Kidney epithelial cell (primary cell): ENCODE measurements around the gene ITGB8. TPM values are rescaled to one million over a fixed set of nuclear protein-coding genes. Genes with fewer than 3 reads are reported as not detected.

Source experiments
- DNase-seq: peaks from one replicate; pipeline ENCODE4 v3.0.0-alpha.2; 2010; ENCODE audit warnings: low read depth
- H3K27me3 ChIP-seq: 2 replicates; pipeline ENCODE4 v1.6.0; 2011; ENCODE audit warnings: low read length; ENCODE audit not compliant: control insufficient read depth, insufficient read depth
- H3K36me3 ChIP-seq: 2 replicates; pipeline ENCODE4 v1.5.1; 2011; ENCODE audit warnings: low read length; ENCODE audit not compliant: control insufficient read depth, insufficient read depth
- H3K4me3 ChIP-seq: 2 replicates; pipeline ENCODE4 v1.5.1; 2011; ENCODE audit warnings: low read depth, mild to moderate bottlenecking, control low read depth, low read length
- total RNA-seq: library from RNA; depleted of rRNA; stranded (reverse); fragments of >200 nt; gene quantifications from 2 replicates; pipeline ENCODE4 v1.2.3, GENCODE V29; 2015
- TF ChIP-seq, protein P1 (sequence below): IDR thresholded peaks from 2 replicates; pipeline ENCODE4 v1.5.1; 2011; ENCODE audit warnings: mild to moderate bottlenecking, moderate library complexity, low read length, control low read depth, inconsistent platforms; ENCODE audit not compliant: insufficient read depth, poor library complexity, severe bottlenecking

The ITGB8 gene
- total RNA-seq, 1 donor from 2014 or later: 106 TPM

GRCh38 chr7:20442951-20443350 lies 112.3 kb downstream of the ITGB8 start:
- Histone ChIP-seq H3K4me3 (no peak overlapping the region), H3K27me3 (no peaks in the 10 kb centered on the region), H3K36me3 (no peaks in the 10 kb centered on the region)
- no peak for DNase-seq
- TF ChIP-seq, protein P1, sequence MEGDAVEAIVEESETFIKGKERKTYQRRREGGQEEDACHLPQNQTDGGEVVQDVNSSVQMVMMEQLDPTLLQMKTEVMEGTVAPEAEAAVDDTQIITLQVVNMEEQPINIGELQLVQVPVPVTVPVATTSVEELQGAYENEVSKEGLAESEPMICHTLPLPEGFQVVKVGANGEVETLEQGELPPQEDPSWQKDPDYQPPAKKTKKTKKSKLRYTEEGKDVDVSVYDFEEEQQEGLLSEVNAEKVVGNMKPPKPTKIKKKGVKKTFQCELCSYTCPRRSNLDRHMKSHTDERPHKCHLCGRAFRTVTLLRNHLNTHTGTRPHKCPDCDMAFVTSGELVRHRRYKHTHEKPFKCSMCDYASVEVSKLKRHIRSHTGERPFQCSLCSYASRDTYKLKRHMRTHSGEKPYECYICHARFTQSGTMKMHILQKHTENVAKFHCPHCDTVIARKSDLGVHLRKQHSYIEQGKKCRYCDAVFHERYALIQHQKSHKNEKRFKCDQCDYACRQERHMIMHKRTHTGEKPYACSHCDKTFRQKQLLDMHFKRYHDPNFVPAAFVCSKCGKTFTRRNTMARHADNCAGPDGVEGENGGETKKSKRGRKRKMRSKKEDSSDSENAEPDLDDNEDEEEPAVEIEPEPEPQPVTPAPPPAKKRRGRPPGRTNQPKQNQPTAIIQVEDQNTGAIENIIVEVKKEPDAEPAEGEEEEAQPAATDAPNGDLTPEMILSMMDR: no peak

- H3K4me3 ChIP-seq: no peak overlapping the region
- no peaks in the 10 kb centered on the region for H3K36me3 ChIP-seq
- TF ChIP-seq, protein P1: no peak
- H3K27me3 ChIP-seq: no peaks in the 10 kb centered on the region
- no peak for DNase-seq
These were observed 113.5 kb downstream of the ITGB8 start for GRCh38 chr7:20444030-20444800.

- no peak for DNase-seq
- no peaks in the 10 kb centered on the region for H3K36me3 ChIP-seq
- no peak overlapping the region for H3K4me3 ChIP-seq
- no peaks in the 10 kb centered on the region for H3K27me3 ChIP-seq
- TF ChIP-seq, protein P1: no peak
These were observed 116.4 kb downstream of the ITGB8 start for GRCh38 chr7:20447021-20447650.

GRCh38 chr7:20449176-20449575 lies 118.5 kb downstream of the ITGB8 start:
- TF ChIP-seq, protein P1: no peak
- no peak for DNase-seq
- Histone ChIP-seq H3K27me3 (no peaks in the 10 kb centered on the region), H3K4me3 (no peak overlapping the region), H3K36me3 (no peaks in the 10 kb centered on the region)

DNA sequence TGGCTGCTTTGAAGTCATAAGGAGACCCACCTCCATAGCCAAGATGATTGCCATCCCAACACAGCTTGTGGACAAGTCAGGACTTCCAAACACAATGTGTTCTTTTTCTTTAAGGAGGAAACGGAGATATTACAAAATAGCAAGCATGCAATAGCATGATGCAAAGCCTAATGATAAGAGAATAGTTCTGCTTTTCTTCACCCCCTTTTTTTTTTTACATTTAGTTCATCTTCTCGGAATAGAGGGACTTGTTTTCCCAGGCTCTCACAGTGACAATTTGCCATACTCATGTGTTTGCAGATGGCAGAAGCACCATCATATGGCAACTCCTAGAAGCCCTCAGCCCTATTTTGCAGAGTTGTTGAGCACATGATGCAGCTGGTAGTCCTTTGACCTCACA lies 119.8 kb downstream of the ITGB8 start:
- Histone ChIP-seq H3K36me3 (no peaks in the 10 kb centered on the region), H3K27me3 (no peaks in the 10 kb centered on the region)
- TF ChIP-seq, protein P1: no peak

More for the DNA sequence above, 119.8 kb downstream of the ITGB8 start:
- no peak for DNase-seq
- H3K4me3 ChIP-seq: no peak overlapping the region
